UCSD-AML1 (cell line): Measurements from ENCODE around the gene EYS.
"Not testable (repeated sequence)": the region's sequence is repeated elsewhere in the genome, so short reads cannot be mapped to it uniquely, and the experiment has no call there.

Source experiments
- DNase-seq: peaks from one replicate; lab custom pipeline; 2025; ENCODE audit not compliant: unreplicated experiment; lab: John Stamatoyannopoulos, UW

Gene EYS

DNA sequence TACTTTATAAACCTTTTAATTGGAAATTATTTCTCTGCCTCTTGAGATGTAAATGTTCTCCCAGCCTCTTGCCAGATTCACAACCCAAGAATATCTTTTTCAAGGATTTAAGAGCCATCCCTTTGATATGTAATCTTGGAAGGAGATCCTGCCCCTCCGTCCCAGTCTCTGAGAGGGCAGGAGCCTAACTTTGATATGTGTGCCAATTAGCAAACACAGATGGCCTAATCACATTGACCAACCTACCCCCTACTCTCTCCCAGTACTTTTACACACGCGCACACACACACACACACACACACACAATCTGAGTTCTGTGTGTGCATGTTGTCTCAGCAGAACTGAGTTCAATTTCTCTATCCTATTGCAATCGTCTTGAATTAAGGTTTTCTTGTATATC is 1447.7 kb downstream of the EYS start:
- DNase-seq = no peak

DNA sequence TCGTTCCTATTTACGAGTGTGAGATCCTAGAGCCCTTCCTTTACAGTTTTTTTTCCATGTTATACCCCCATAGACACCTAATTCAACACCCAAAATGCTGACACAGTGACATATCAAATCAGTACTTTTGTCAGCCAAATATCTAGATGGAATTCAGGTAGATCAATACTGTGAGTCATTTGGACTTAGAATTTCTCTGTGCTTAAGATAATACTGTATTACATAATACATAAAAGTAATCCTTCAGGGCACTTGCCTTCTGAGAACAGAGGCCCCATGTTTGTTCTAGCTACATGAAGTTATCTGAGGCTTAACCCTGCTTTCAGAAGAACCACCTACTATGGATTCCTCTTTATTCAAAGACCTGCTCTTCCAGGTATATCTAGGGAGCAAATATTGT is 1448.3 kb downstream of the EYS start:
- no peak for DNase-seq

DNA sequence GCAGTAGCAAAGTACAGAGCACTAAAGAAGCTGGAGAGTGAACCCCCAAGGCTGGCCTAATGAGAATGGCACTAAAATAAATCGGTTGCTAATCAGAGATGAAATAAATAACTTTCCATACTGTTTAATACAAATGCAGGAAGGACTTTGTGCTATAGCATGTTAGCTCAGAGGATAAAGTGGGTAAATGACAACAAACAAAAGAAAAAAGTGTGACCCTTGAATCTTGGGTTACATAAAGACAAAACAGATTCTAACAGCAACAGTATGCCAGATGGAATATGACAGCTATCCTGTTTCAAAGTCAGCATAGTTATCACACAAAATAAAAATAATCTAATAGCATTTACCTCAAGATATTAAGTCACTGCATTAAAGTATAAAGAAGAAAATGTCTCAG is 1448.7 kb downstream of the EYS start:
- no peak for DNase-seq

DNA sequence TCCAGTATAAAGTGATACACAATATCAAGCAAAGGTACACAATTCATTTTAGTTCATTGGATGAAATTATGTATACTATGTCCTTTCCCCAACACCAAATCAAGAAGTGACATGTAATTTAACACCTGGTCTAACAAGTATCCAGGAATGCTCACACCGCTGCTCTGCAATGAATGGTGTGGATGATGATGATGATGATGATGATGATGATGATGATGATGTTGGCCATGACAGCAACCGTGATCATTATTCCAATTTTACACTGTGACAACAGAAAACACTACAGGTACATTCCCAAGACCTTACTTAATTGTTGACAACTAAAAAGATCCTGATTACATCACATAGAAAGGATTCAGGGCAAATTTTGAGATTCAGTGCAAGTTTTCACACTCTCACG is 1449.4 kb downstream of the EYS start:
- DNase-seq = no peak

DNA sequence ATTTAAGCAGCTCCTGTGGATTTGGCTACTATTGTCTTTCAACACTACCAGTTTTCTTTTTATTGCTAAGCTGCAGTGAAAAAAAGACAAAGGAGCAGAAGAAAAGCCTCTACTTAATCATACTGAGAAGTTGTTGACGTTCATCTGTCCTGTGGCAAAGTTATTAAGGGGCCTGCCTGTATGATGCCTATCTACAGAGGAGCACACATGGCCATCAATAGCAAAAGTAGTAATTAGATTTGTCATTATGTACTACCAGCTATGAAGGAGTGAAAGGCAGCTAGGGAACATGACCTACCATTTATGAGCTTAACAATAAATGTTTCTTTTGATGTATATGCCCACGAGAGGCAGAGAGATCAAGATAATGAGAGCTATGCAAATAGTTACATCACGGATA is 1450.5 kb downstream of the EYS start:
- DNase-seq = no peak

DNA sequence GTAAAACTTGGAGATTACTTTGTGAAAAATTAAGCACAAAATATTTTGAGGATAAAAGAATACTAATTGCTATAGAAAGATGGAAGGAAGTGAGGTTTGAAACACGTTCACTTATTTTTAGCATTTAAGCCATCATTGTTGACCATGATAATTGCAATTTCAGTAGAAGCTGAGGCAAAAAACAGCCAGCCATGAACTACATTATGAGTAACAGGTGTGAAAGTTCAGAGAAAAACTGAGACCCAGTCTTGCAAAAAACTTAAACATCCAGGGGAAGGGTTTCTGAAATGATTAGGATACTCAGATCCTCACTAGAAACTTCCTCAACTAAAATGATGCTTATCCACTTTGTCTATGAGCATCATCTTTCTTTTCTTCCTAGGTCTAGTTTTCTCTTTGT is 1452.0 kb downstream of the EYS start:
- DNase-seq = no peak

DNA sequence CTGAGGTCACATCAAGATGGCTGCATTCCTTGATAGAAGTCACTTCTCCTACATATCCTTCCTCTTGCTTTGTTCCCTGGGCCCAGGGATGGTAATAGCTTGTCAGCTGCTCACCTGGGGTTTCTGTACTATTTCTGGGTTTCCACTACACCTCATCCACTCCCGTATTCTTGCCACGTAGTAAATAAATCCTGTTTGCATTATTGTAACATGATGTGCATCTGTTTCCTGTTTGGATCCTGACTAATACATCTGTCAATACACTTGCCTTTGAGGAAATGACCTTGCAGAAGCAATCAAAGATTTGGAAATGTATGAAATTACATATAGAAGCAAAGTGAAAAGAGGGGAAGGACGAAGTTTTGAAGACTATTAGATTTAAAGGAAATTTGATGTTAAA is 1452.5 kb downstream of the EYS start:
- no peak for DNase-seq

DNA sequence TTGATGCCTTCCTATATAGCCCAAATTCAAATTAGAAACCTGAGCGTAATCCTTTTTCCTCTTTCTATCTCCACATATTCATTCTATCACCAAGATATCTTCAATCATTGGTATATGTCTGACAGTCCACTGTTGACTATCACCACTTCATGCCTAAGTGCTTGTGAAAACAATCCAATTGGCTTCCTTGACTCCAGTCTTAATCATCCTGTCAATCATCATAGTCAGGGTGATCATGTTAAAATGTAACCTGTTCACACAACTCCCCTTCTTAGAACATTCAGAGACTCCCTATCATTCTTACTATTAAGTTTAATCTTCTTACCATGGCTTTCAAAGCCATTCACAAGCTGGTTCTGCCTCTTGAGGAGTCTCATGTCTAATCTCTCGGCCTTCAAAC is 1454.8 kb downstream of the EYS start:
- no peak for DNase-seq

DNA sequence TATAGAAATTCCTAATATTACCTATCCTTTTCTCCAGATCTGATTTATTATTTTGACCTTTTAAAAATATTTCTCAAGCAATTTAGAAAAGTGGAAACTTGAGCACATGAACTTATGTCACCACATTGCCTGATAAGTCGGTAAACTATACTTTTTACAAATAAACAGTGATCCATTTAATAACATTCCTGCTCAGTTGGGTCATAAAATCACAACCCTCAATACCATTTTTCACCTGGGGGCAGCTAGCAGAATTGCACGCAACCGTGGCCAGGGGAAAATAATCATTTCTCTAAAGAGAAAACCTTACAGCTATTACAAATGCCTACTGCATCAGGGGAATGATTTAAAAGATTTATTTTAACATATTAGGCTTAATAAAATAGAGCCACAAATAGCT is 1456.9 kb downstream of the EYS start:
- DNase-seq = no peak

DNA sequence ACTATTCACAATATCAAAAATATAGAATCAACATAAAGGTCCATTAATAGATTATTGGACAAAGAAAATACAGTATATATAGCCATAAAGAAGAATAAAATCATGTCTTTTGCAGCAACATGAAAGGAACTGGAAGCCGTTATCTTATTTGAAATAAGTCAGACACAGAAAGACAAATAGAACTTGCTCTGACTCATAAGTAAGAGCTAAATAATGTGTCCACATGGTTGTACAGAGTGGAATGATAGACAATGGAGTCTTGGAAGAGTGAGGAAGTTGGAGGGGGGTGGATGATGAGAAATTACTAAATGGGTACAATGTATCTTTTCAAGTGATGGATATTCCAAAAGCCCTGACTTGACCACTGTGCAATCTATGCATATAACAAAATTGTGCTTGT is 1457.9 kb downstream of the EYS start:
- no peak for DNase-seq

DNA sequence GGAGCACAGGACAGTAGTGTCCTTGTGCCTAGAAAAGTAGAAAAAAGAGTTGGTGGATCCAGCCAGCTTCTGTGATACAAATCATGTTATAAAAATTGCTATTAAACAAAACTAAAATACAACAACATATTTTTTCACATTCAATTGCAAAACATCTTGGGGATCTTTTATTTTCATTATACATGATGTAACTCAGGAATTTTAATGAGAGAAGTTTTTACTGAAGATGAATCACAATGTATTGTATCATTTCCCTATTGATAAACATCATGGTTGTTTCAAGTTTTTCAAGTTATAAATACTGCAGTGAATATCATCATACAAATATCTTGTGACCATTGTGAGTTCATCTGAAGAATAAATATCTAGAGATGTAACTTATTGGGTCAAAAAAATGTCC is 1463.4 kb downstream of the EYS start:
- no peak for DNase-seq

DNA sequence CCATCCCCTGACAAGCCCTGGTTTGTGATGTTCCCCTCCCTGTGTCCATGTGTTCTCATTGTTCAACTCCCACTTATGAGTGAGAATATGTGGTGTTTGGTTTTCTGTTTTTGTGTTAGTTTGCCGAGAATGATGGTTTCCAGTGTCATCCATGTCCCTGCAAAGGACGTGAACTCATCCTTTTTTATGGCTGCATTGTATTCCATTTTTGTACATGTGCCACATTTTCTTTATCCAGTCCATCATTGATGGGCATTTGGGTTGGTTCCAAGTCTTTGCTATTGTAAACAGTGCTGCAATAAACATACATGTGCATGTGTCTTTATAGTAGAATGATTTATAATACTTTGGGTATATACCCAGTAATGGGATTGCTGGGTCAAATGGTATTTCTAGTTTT is 1468.1 kb downstream of the EYS start:
- DNase-seq = not testable (repeated sequence)

DNA sequence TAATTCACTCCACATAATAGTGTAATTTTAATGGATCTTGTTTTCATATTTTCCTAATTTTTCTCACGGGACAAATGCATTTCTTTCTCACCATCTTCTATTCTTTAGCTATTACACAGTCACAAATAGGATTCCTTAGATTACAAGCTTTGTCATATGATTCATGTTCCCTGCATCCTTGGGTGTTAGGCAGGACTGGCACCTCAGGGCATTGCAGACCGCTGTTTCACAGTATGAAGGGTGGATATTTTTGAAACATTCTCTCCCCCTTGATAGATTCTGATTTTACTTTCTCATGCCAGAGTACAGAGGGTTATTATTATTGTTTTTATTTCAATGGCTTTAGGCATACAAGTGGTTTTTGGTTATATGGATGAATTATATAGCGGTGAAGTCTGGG is 1469.0 kb downstream of the EYS start:
- DNase-seq = no peak

DNA sequence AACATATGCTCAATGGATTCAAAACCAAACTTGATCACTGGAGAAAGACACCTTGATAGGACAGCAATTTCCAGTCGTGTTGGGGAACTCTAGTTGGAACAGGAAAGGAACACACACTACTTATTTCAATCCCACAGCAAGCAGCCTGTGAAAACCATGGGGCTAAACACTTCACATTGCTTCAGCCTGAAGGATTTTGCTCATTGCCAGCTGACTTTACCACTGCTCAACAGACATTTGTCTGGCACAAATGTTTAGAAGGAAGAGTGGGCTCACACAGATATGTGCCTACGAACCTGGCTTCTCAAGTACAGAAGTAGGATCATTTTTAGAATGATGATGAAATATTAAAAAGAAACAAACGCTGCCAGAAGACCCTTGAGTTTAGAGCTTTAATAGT is 1473.3 kb downstream of the EYS start:
- no peak for DNase-seq

DNA sequence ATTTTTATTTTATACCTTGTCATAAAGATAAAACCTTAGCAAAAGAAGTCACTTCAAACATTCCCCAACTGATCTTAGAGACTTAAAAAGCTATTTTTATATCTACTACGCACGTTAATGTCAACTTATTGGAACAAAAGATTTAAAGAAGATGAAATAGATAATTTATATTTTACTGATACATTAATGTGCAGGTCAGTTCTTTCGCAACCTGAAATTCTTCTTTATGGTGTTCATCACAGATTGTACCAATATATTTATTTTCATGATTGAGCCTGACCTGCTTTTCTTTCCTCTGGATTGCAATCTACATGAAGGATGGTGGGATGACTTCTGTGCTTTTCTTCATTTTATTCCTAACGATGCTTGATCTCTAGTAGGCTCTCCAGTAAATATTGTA is 1475.1 kb downstream of the EYS start:
- no peak for DNase-seq

DNA sequence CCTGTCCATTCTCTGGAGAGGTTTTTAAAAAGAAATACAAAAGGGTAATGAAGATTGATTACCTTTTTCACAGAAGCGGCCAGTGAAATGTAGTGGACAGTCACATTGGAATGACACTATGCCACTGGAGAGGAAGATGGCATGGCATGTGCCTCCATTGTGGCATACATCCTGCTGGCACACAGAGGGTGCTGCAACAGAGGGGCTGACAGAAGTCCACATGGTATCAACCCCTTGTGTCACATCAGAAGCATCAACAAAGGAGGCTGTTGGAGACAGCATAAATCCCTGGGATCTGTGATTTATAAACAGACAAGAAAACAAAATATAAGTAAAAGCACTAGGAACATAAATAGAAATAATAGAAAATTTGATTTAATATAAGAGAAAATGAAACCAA is 1476.5 kb downstream of the EYS start:
- no peak for DNase-seq

DNA sequence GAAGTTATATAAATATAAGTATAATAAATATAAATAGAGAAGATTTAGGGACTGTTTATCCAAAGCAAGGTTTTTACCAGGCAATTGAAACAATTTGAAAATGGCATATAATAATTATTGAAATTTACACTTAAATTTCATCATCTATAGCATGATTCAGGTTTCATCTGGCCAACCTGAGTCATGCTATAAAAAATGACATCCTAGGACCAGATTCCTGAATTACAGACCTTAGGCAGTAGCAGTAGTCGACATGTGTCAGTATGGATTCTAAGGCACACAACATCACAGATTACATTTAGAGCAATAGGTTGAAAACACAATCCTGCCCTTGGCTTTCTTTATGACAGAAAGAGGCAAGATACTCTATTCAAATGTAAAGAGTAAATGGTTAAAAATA is 1479.2 kb downstream of the EYS start:
- no peak for DNase-seq

DNA sequence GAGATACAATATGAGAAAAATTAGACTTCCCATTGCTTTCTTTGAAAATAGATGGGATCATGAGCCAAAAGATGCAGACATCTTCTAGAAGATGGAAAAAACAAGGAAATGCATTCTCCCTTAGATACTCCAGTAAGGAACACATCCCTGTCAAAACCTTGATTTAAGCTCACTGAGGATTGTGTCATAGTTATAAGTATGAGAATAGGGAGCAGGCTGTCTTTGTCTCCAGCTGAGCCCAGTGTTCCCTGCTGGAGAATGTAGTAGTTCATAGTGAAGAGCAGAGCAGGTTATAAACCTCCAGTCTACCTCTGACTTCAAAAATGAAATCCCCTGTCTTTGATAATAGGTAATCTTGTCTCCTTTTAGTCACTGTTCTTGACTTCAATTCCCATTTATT is 1481.5 kb downstream of the EYS start:
- no peak for DNase-seq

DNA sequence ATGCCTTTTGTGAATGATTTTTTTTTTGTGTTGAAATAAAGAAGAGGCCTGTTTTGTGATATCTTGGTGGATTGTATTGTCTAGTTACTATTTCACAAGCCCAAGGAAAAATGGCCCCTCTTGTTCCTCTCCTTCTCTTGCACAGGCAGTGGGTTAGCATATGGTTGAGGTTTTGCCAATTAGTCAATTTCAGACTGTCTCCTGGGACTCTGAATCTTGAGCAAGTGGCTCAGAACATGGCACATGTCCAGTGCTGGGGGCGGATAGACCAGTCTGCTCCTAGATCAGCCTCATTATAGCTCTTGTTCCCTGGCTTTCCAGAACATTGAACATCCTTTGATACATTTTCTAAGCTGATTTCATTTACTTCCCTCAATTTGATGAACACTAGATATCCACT is 1482.2 kb downstream of the EYS start:
- DNase-seq = no peak

DNA sequence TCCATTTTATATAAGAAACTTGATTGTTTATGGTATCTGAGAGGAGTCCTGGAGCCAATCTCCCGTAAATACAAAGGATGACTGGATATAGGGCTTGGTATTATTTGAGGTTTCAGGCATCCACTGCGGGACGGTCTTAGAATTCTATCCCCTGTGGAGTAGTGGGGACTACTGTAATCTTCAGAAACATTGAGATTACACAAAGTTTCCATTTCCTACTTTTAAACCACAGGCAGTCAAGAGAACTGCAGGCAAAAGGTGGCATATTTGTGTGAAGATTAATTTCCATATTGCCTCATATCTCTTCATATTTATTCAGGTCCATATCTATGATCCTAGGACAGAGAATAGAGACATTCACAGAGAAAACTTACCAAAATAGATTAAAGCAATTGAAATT is 1485.2 kb downstream of the EYS start:
- no peak for DNase-seq

DNA sequence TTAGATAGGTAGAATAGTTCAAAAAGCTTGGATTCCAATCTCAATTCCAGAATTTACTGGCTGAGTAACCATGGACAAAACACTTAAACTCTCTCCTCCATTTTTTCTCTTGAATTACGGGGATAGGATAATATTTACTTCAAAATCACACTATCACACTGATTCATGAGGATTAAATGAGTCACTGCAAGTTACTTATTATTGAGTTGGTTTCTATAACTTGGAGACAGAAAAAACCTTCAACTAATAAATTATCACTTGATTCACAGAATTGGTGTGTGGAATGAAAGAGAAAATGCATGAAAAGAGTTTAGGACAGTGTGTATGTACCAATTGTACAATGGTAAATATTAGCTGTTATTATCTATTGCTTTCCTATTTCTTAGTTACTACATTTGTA is 1486.2 kb downstream of the EYS start:
- no peak for DNase-seq

DNA sequence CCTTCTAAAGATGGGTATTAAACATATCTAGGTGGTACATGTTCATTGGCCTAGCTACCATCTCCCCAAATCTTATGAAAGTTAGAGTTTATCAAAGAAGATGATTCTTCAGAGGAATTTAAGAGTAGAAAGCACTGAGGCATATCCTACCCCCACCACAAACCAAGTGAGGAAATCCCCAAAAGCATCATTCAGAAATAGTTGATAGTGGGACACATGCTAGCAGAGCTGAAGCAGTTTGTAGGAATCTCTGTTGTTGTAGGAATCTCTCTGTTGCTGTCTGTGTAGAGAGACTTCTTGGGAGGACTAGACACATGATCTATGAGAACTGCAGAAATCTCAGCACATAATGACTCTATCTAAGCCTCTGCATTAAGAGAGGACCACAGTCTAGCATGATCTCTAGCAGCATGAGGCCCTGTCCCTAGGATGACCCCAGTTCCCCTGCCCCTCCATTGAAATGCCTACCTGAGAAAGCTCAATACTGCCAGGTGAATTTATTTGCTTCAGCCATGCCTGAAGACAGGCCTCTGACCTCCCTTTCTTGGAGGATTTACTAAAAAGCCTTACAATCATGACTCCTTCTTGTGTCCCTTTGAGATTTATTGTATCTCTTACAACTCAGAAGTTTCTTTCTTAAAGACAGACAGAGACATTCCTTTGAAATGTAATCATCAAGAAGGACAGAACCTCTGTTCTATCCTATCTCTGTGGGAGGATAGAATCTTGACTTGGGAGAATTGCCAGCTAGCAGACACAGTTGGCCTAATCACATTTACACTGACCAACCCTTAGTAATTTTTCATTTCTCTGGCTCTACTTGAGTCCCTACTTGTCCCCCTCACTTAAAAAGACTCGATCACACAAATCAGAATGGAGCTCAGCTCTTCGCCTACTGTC is 1489.1 kb downstream of the EYS start:
- DNase-seq = no peak

DNA sequence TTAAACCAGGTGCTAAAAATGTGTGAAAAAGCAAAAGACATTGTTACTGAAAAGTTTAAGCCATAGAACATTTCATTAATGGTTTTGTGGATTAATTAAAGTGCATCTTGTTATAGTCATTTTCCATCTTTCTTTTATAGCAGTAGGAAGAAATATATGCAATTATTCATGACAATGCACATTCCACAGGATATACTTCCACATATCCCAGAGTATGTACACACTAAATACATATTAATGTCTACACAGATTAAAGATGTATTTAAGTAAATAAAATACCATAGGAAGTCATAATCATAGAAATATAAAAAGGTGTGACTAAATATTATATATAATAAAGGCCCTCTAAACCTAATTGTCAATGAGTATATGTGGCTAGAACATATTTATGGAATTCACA is 1492.7 kb downstream of the EYS start:
- DNase-seq = no peak
